GM15510 (cell line): ENCODE data around the gene SLC51B.

Source experiments
- POLR2A ChIP-seq: IDR thresholded peaks from 3 replicates; pipeline ENCODE4 v1.6.1; 2011; ENCODE audit warnings: borderline replicate concordance; ENCODE audit not compliant: insufficient read length; ENCODE audit errors: extremely low read depth

Gene SLC51B

GRCh38 chr15:65101411-65101890 lies 56.3 kb downstream of the SLC51B start:
- TF ChIP-seq POLR2A: no peak

- TF ChIP-seq POLR2A: no peak
Observed at GRCh38 chr15:65101891-65102708, 56.9 kb downstream of the SLC51B start.

- TF ChIP-seq POLR2A: no peak
Observed at GRCh38 chr15:65102912-65103311, 57.7 kb downstream of the SLC51B start.
